Measurements from ENCODE around the gene NAT16. TPM values are rescaled to one million over a fixed set of nuclear protein-coding genes. Genes with fewer than 3 reads are reported as not detected.

NAT16 gene
- total RNA-seq, 2 donors from 2014 or later, result 0.26 TPM; not detected in 1

GRCh38 chr7:101125989-101126650 lies 54.0 kb downstream of the NAT16 start:
- intact Hi-C loops (cut with DNase I), result no loop called here
- ATAC-seq (peak; percentile 46), DNase-seq (peak; percentile 37 to 52 (median 46))
- Histone ChIP-seq H3K4me3 (no peak overlapping the region), H3K4me1 (peaks cover 15% of the 10 kb centered on the region), H3K36me3 (replicated peaks in 1 of 2; ENCODE audit: insufficient read depth in 1 of 2, low read depth in 2 of 2) (no peaks in the 10 kb centered on the region), H3K27ac (peak overlapping the region in 2 of 4 donors; percentile 1 to 28), H3K9me3 (no peaks in the 10 kb centered on the region), H3K27me3 (peaks cover 0 to 17% of the 10 kb centered on the region in 2 donors)
- TF ChIP-seq POLR2A (IDR thresholded peaks at IDR 0.05) (no peak), CTCF (IDR thresholded peaks at IDR 0.05) (no peak)
- WGBS, 2 donors, result 29 to 33% methylated on average over 9 to 15 of the region's 15 CpGs

GRCh38 chr7:101124376-101125056 lies 55.6 kb downstream of the NAT16 start:
- H3K27me3 ChIP-seq, result peaks cover 0 to 17% of the 10 kb centered on the region in 2 donors
- H3K9me3 ChIP-seq, result no peaks in the 10 kb centered on the region
- no peak overlapping the region for H3K4me3 ChIP-seq
- intact Hi-C loops (cut with DNase I), result no loop called here
- H3K4me1 ChIP-seq, result peaks cover 15% of the 10 kb centered on the region
- DNase-seq, result no peak
- TF ChIP-seq CTCF (IDR thresholded peaks at IDR 0.05), result no peak
- TF ChIP-seq POLR2A (IDR thresholded peaks at IDR 0.05), result no peak
- peak overlapping the region in 2 of 4 donors; percentile 30 to 40 for H3K27ac ChIP-seq
- H3K36me3 ChIP-seq (replicated peaks in 1 of 2; ENCODE audit: insufficient read depth in 1 of 2, low read depth in 2 of 2), result no peaks in the 10 kb centered on the region
- no peak for ATAC-seq
- WGBS, 2 donors, result 40 to 48% methylated on average over 7 of the region's 7 CpGs

- intact Hi-C loops (cut with DNase I), result no loop called here
- H3K4me3 ChIP-seq, result no peak overlapping the region
- peaks cover 15% of the 10 kb centered on the region for H3K4me1 ChIP-seq
- no peak overlapping the region for H3K27ac ChIP-seq
- TF ChIP-seq POLR2A (IDR thresholded peaks at IDR 0.05) (no peak), CTCF (IDR thresholded peaks at IDR 0.05) (no peak)
- no peaks in the 10 kb centered on the region for H3K36me3 ChIP-seq (replicated peaks in 1 of 2; ENCODE audit: insufficient read depth in 1 of 2, low read depth in 2 of 2)
- H3K9me3 ChIP-seq, result no peaks in the 10 kb centered on the region
- 74 to 76% methylated on average over 3 of the region's 3 CpGs for WGBS, 2 donors
- DNase-seq (no peak), ATAC-seq (no peak)
- peaks cover 0 to 17% of the 10 kb centered on the region in 2 donors for H3K27me3 ChIP-seq
Measured at GRCh38 chr7:101123703-101124068, 56.4 kb downstream of the NAT16 start.

- Histone ChIP-seq H3K27me3 (peaks cover 0 to 17% of the 10 kb centered on the region in 2 donors), H3K9me3 (no peaks in the 10 kb centered on the region), H3K4me1 (peaks cover 15% of the 10 kb centered on the region), H3K27ac (peak overlapping the region in 2 of 4 donors; percentile 54 to 59), H3K36me3 (replicated peaks in 1 of 2; ENCODE audit: insufficient read depth in 1 of 2, low read depth in 2 of 2) (no peaks in the 10 kb centered on the region), H3K4me3 (no peak overlapping the region)
- intact Hi-C loops (cut with DNase I), result no loop called here
- WGBS, 2 donors, result 81 to 91% methylated on average over 10 of the region's 11 CpGs
- DNase-seq, result no peak
- ATAC-seq, result no peak
- no peak for TF ChIP-seq POLR2A (IDR thresholded peaks at IDR 0.05)
- no peak for TF ChIP-seq CTCF (IDR thresholded peaks at IDR 0.05)
Measured at GRCh38 chr7:101122933-101123702, 57.0 kb downstream of the NAT16 start.

Measured in body of pancreas (tissue), 4 donors.